Dermis microvascular lymphatic vessel endothelial cell (primary cell): ENCODE results near the gene VAV3. TPM values are rescaled to one million over a fixed set of nuclear protein-coding genes. Genes with fewer than 3 reads are reported as not detected.

Experiments used
- DNase-seq, 2 donors: peaks; one replicate each; pipeline versions ENCODE4 v3.0.0 to v3.0.0-alpha.2; 2010; ENCODE audit warnings: low read depth in 2 of 2
- total RNA-seq: library from RNA; depleted of rRNA; stranded (reverse); fragments of >200 nt; gene quantifications from 2 replicates; pipeline ENCODE4 v1.2.1, GENCODE V29; 2014

VAV3 gene
- total RNA-seq, 1 donor from 2014 or later, result 36.1 TPM

DNA sequence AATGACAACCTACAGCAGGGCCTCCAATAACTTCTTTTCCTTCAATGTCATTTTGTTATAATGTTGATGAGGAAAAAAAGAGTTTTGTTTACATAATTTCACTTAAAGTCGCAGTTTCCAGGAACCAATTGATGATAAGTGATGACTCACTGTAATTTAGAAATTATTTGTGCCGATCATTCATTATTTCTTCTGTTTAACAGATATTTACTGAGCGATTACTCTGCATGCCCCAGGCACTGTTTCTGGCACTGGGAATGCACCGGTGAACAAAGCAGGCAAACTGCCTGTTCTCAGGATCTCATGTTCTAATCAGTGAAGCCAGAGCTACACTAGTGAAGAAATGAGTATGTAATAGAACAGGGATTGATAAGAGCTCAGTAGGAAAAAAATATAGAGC lies 420.7 kb downstream of the VAV3 start:
- DNase-seq, result no peak

DNA sequence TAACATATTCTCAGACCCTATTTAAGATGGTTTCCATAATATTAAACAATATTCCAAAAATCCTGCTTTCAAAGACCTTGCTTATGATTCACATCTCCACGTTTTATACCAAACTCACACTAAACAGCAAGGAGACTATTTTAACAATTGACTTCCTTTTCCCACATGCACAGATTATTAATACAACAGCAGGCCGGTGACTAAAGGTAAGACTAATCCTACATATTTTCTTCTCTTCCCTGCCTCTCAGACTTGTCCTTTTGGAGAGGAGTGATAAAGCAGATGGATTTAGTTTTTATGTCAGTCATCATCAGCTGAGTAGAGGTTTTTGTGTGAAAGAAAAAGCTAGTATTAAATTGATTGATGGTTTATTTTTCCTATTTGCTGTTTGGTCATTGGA lies 423.6 kb downstream of the VAV3 start:
- DNase-seq, result no peak

GRCh38 chr1:107538502-107538901 lies 426.5 kb downstream of the VAV3 start:
- no peak for DNase-seq

- DNase-seq, result no peak
Observed at GRCh38 chr1:107536266-107536665, 428.7 kb downstream of the VAV3 start.

DNA sequence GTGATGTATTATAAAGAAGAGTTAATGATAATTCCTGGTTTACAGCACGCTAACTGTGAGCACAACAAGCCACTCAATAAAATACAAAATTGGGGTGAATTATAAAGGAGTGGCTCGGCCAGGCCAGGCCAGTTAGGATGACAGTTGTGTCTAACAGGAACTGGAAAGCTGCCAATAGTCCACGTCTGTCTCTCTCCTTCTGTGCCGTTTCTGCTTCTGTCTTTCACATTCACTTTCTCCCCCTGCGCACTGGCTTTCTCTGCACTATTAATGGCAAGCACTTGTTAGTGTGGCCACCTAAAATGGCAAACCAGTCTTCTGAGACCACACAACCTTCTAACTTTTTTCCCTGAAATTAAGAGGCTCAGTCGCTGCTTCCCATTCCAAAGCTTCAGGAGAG lies 429.9 kb downstream of the VAV3 start:
- no peak for DNase-seq

DNA sequence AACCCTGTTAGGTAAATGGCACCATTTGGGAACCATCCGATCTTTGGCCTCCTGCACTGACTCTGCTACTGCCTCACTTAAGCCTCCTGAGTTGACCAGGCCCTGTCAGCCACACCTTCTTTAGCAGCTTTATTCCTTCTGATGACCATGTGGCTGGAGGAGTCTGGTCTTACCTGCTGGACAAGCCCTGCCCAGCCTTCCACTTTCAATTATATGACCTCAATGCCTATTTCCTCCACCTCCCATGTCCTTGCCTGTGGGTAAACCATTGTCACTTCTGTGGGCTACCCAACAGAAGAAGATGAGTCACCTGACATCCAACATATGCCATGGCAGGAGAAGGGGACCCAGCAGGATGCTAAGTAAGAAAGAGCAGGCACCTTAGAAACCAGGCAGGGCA lies 430.3 kb downstream of the VAV3 start:
- no peak for DNase-seq

DNA sequence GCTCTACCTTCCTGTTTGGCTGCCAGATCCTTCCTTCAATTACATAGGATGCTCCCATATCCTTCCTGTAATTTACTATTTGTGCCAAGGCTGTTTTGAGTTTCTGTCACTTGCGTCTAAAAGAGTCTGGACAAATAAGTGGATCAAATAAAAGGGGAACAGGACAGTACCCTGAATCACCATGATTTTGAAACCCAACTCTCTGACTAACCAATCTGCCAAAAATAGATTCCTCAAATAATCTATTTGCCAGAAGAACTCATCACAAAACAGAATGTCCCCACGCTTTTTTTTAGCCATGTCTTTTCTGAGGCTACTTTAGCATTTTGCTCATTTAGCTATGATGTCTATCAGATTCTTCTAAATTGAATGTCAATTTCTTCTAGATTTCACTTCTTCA lies 431.5 kb downstream of the VAV3 start:
- no peak for DNase-seq

- no peak for DNase-seq
Observed at GRCh38 chr1:107532318-107532717, 432.7 kb downstream of the VAV3 start.

DNA sequence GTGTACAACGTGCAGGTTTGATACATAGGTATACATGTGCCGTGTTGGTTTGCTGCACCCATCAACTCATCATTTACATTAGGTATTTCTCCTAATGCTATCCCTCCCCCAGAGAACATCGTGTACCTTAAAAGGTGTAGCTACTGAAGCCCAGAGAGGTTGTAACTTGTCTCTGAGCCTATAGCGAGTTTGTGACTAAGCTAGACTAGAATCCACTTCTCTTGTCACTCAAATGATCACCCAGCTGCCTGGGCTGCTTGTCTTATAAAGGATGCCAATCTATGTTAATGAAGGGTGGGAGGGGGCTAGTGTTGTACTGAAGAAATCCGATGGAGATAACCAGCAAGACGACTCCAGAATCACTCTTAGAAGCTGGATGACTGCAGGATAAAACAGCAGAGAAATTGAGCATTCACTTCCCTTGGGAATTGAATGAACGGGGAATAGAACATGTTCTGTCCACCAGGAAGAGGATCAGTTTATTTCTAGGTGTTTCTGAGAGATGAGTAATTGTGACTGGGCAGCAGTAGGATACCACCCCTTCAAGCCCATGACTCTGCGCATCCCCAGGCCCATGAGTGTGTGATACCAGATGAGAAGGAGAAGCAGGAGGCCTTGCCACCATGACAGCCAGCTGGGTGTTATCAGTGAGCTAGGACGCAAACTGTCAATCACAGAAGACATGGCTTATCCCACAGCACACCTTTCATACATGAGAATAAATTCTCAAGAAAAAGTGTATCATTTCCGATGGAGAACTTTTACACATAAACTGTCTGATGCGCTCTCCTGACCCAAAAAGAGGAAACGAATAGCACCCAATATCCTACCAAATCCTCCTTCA lies 433.7 kb downstream of the VAV3 start:
- no peak for DNase-seq

- DNase-seq, result no peak
Observed at GRCh38 chr1:107530543-107530942, 434.4 kb downstream of the VAV3 start.

DNA sequence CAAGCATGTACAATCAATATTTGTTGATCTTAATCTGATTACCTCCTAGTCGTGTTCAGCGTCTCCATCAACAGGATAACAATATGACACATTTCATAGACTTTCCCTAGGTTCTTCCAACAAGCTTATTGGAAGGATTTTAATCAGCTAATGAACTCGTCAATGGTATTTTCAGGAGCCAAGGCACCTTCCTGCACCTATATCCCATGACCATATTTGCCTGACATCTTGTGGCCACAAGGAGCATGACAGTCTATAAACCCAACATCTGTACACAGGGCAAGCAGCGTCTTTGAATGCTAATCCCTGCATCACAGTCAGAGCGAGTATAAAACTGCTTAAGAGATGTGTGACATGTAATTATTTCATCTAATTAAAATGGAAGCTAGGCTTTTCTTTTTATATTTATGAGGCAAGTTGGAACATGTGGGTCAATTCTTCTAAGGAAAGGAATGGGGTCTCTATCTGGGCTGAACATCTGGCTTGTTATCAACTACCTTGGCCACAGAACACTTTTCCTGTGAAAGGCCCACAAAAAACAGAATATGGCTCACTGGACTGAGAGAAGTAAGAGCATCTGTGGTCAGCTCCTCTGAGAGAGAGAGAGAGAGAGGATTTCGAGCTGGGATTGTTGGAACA lies 435.4 kb downstream of the VAV3 start:
- peak; percentile 46 to 49 for DNase-seq

DNA sequence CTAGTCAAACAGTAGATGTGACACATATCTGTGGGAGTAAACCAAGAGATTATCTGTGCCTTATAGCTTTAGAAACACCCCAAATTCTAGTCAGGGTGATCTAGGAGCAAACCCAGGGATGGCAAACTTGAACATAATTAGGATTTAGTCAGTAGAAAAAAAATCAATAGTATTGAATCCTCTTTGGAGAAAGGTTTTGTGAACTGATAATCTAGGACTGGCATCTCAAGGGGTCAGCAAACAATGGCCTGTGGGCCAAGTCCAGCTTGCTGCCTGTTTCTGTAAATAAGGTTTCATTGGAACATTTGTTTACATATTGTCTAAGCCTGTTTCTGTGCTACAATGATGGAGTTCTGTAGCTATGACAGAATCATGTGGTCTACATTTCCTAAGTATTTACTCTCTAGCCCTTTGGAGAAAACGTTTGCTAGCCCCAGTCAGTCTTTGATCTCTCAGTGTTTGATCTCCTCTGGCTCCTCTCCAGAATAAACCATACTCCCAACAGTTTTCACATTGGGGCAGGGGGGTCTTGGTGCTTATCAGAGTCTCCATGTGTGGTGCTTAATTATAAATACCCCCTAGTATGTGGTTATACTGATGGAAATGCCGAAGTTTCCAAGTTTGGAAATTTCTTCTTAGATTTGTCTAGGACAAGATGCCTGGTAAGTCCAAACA lies 438.3 kb downstream of the VAV3 start:
- DNase-seq, result no peak

DNA sequence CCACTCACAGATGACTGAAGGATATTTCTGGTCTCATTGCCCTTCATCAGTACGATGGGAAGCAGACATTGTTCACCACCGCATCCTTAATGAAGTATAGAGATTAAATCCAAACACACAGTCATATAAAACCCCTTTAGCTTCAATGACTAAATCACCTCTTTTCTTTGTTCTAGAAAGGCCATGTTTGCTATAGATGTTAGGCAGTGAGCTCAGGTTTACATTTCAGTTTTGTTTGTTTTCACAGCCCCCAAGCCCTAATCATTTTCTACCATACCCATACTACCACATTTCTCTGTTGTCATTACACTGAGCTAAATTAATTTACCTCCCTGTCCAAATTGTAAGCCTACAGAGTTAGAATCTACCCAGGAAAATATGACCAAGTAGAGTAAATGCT lies 439.0 kb downstream of the VAV3 start:
- DNase-seq, result no peak

DNA sequence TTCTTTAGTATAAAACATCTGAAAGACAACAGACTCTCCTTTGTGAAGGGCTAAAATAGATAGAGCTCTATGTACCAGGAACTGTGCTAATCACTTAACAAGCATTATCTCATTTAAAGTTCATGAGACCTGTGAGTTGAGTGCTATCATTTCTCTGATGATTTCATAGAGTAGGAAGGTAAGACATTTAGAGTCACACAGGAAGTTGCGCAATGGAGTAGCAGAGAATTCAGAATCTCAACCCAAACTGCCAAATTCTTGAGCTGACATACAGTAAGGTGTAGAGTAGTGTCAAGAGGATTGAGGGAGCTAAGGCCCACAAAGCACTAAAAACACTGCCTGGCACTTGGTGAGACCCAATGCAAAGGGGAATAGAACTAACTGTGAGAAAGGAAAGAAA lies 439.8 kb downstream of the VAV3 start:
- no peak for DNase-seq

- no peak for DNase-seq
Observed at GRCh38 chr1:107524301-107524700, 440.7 kb downstream of the VAV3 start.

GRCh38 chr1:107523736-107524135 lies 441.2 kb downstream of the VAV3 start:
- DNase-seq, result no peak

DNA sequence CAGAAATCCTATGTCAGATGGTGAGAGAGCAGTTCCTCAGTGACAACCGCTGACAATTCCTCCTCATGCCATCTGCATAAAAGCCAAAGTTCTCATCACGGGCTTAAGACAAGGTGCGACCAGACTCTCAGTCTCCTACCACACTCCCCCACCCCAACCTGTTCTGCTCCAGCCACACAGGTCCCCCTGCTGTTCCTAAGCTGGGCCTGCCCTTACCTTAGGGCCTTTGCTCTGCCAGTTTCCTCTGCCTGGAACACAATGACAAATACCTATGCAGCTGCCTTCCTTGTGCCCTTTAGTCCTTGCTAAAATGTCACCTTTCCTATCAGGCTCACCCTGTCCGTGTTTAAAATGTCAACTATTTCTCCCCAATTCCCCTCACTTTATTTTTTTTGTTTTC lies 441.9 kb downstream of the VAV3 start:
- DNase-seq, result no peak

Other genes with a start within 250 kb of the VAV3 start
- gene SLC25A24, start 235.2 kb upstream of the VAV3 start, total RNA-seq, result 34.3 and 35.0 TPM in 2 replicates